AG09319 (cell line): ENCODE measurements around the gene AZIN2.

Experiments used
- DNase-seq: peaks from one replicate; pipeline ENCODE4 v3.0.0-alpha.2; 2010; ENCODE audit warnings: low read depth; ENCODE audit errors: extremely low read depth
- CTCF ChIP-seq: IDR thresholded peaks from 2 replicates; pipeline ENCODE4 v1.5.1; 2011; ENCODE audit warnings: low read depth, mild to moderate bottlenecking, inconsistent platforms, low read length, moderate library complexity

Gene AZIN2

GRCh38 chr1:33158366-33158765, 77.4 kb downstream of the AZIN2 start:
- no peak for TF ChIP-seq CTCF
- DNase-seq: no peak

- no peak for TF ChIP-seq CTCF
- no peak for DNase-seq
These were observed 78.6 kb downstream of the AZIN2 start for GRCh38 chr1:33159577-33159976.

GRCh38 chr1:33161061-33161681, 80.2 kb downstream of the AZIN2 start:
- DNase-seq: no peak
- no peak for TF ChIP-seq CTCF

GRCh38 chr1:33162141-33162540, 81.2 kb downstream of the AZIN2 start:
- no peak for DNase-seq
- no peak for TF ChIP-seq CTCF

- no peak for DNase-seq
- TF ChIP-seq CTCF: no peak
These were observed 82.9 kb downstream of the AZIN2 start for GRCh38 chr1:33163621-33164519.

GRCh38 chr1:33165209-33165608, 84.3 kb downstream of the AZIN2 start:
- no peak for TF ChIP-seq CTCF
- no peak for DNase-seq

- DNase-seq: no peak
- TF ChIP-seq CTCF: no peak
These were observed 84.9 kb downstream of the AZIN2 start for GRCh38 chr1:33165809-33166208.
